ENCODE results near the gene PREX1. TPM values are rescaled to one million over a fixed set of nuclear protein-coding genes. Genes with fewer than 3 reads are reported as not detected.

PREX1 gene
- total and polyA plus RNA-seq, 2 of the 4 experiments (the other 2 are of a cell fraction), result 0.67 to 0.72 TPM

DNA sequence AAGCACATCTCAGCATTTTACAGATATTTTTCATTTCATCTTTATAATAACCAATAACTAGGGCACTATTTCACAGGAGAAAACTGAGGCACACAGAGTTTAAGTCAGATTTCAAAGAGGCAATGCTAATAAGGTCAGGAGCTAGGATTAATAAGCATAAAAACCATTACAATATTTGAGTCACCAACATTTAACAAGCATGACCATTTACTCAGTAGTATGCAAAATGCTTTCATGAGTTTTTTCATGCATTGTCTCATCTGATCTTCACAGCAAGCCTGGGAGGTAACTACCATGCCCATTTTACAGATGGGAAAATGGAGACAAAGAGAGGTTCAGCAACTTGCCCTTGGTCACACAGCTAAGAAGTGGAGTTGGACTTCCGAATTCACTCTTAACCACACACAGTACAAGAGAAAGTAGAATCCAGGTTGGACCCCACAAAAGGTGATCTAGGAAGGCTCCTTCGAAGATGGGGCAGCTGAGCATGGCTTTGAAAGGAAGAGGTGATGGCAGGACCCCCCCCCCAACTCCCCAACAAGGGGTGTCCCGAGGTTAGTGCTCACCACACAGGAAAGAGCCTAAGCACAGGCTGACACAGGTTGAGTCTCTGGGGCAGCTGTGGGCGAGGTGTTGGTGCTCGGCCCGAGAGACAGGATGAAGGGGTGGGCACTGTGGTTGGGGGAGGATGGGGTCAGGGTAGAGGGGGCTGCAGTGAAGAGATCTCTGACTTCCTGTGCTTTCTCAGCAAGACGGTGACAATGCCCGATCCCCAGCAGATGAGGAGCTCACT lies 108.8 kb downstream of the PREX1 start:
- CTCF ChIA-PET, result no interaction called here
- dilution Hi-C loops (cut with HindIII; ENCODE audit: low sequenced_read_pairs, unreplicated experiment), result no loop called here
- no peak for ATAC-seq (ENCODE audit: low read depth)

More for the DNA sequence above, 108.8 kb downstream of the PREX1 start:
- Histone ChIP-seq H3K9me3 (ENCODE audit: control insufficient read depth, insufficient read depth, low read length) (no peaks in the 10 kb centered on the region), H4K91ac (ENCODE audit: insufficient read depth, low read depth, low read length) (no peak overlapping the region), H2BK20ac (ENCODE audit: low read depth, low read length) (no peak overlapping the region), H3K56ac (ENCODE audit: extremely low read depth, insufficient read depth, low read length) (no peak overlapping the region), H3K9ac (ENCODE audit: low read depth, low read length) (no peak overlapping the region), H4K8ac (ENCODE audit: low read depth in 2 of 2, low read length in 2 of 2) (no peak overlapping the region), H2AK5ac (ENCODE audit: low read depth, low read length) (no peak overlapping the region), H2AFZ (replicated peaks; ENCODE audit: low read length, poor library complexity) (no peak overlapping the region), H3K27ac (ENCODE audit: insufficient read depth, low read length) (no peak overlapping the region), H3K14ac (replicated peaks; ENCODE audit: low read depth, low read length) (no peak overlapping the region), H3K4me2 (ENCODE audit: low read depth, low read length) (no peak overlapping the region), H2AK9ac (replicated peaks; ENCODE audit: low read depth, low read length, poor library complexity) (no peak overlapping the region), H4K5ac (ENCODE audit: low read depth, low read length) (no peak overlapping the region), H2BK15ac (ENCODE audit: low read depth, low read length) (no peak overlapping the region), H3K36me3 (ENCODE audit: control insufficient read depth, insufficient read depth, low read length) (no peaks in the 10 kb centered on the region), H2BK5ac (ENCODE audit: low read depth, low read length, poor library complexity, severe bottlenecking) (no peak overlapping the region), H3K9me1 (ENCODE audit: insufficient read depth, low read length) (no peaks in the 10 kb centered on the region), H3K4me3 (ENCODE audit: insufficient read depth, low read depth, low read length) (no peak overlapping the region), H3K27me3 (ENCODE audit: control insufficient read depth, insufficient read depth, low read length) (peaks cover 4% of the 10 kb centered on the region), H4K20me1 (ENCODE audit: insufficient read depth, low read length) (no peaks in the 10 kb centered on the region), H3K18ac (ENCODE audit: low read depth, low read length) (no peak overlapping the region), H2BK120ac (ENCODE audit: low read depth, low read length) (no peak overlapping the region), H3K4me1 (ENCODE audit: control insufficient read depth, insufficient read depth, low read length) (peaks cover 3% of the 10 kb centered on the region; the same call in 1 of the 2 replicates), H3K23ac (ENCODE audit: low read depth, low read length) (no peak overlapping the region), H3K79me1 (ENCODE audit: low read depth in 1 of 2, low read length in 2 of 2) (no peaks in the 10 kb centered on the region), H3K4ac (ENCODE audit: low read depth, low read length) (no peak overlapping the region)
- in situ Hi-C loops (cut with MboI; ENCODE audit: low sequenced_read_pairs), result no loop called here
- POLR2A ChIA-PET (ENCODE audit: unreplicated experiment), result no interaction called here
- TF ChIP-seq USF2 (IDR thresholded peaks at IDR 0.05; ENCODE audit: low read depth, low read length) (no peak), RCOR1 (IDR thresholded peaks at IDR 0.05; ENCODE audit: insufficient replicate concordance, low read length) (no peak), MXI1 (IDR thresholded peaks at IDR 0.05; ENCODE audit: borderline replicate concordance, low read depth, low read length) (no peak), MAZ (IDR thresholded peaks at IDR 0.05; ENCODE audit: borderline replicate concordance, low read depth, low read length) (no peak)
- no peak for DNase-seq
- BruUV-seq (replicated peaks), result no TSS peak
- WGBS, 2 experiments (ENCODE audit: extremely low coverage in 2 of 2, insufficient read length in 1 of 2), result 67% methylated on average over 1 of the region's 8 CpGs; no CpG with 5 or more reads in 1 of the 2 experiments
- intact Hi-C loops (cut with micrococcal nuclease), result no loop called here
